ENCODE data around the gene URAD. TPM values are rescaled to one million over a fixed set of nuclear protein-coding genes. Genes with fewer than 3 reads are reported as not detected.

The URAD gene
- total RNA-seq, 1 donor from 2014 or later, result not detected

- no peak for TF ChIP-seq CTCF (IDR thresholded peaks at IDR 0.05; ENCODE audit: insufficient read depth, low read length, poor library complexity, severe bottlenecking)
- Histone ChIP-seq H3K4me3 (ENCODE audit: low read depth, low read length) (no peak overlapping the region), H3K27me3 (ENCODE audit: control insufficient read depth, insufficient read depth, low read length) (peaks cover 7% of the 10 kb centered on the region), H3K36me3 (ENCODE audit: control insufficient read depth, insufficient read depth, low read length) (no peaks in the 10 kb centered on the region)
- no peak for DNase-seq (ENCODE audit: low read depth)
These were observed 3.4 kb upstream of the URAD start for GRCh38 chr13:27991881-27992280.

- Histone ChIP-seq H3K36me3 (ENCODE audit: control insufficient read depth, insufficient read depth, low read length) (no peaks in the 10 kb centered on the region), H3K4me3 (ENCODE audit: low read depth, low read length) (no peak overlapping the region), H3K27me3 (ENCODE audit: control insufficient read depth, insufficient read depth, low read length) (peaks cover 35% of the 10 kb centered on the region)
- no peak for DNase-seq (ENCODE audit: low read depth)
- no peak for TF ChIP-seq CTCF (IDR thresholded peaks at IDR 0.05; ENCODE audit: insufficient read depth, low read length, poor library complexity, severe bottlenecking)
These were observed 2.9 kb downstream of the URAD start for GRCh38 chr13:27985600-27985999.

GRCh38 chr13:27982361-27982760, 6.1 kb downstream of the URAD start:
- Histone ChIP-seq H3K27me3 (ENCODE audit: control insufficient read depth, insufficient read depth, low read length) (peaks cover 67% of the 10 kb centered on the region), H3K4me3 (ENCODE audit: low read depth, low read length) (no peak overlapping the region), H3K36me3 (ENCODE audit: control insufficient read depth, insufficient read depth, low read length) (no peaks in the 10 kb centered on the region)
- TF ChIP-seq CTCF (IDR thresholded peaks at IDR 0.05; ENCODE audit: insufficient read depth, low read length, poor library complexity, severe bottlenecking), result no peak
- DNase-seq (ENCODE audit: low read depth), result no peak

GRCh38 chr13:27981006-27981708, 7.3 kb downstream of the URAD start:
- Histone ChIP-seq H3K27me3 (ENCODE audit: control insufficient read depth, insufficient read depth, low read length) (peaks cover 71% of the 10 kb centered on the region), H3K36me3 (ENCODE audit: control insufficient read depth, insufficient read depth, low read length) (no peaks in the 10 kb centered on the region), H3K4me3 (ENCODE audit: low read depth, low read length) (no peak overlapping the region)
- no peak for TF ChIP-seq CTCF (IDR thresholded peaks at IDR 0.05; ENCODE audit: insufficient read depth, low read length, poor library complexity, severe bottlenecking)
- DNase-seq (ENCODE audit: low read depth), result no peak

GRCh38 chr13:27980280-27980998, 8.1 kb downstream of the URAD start:
- H3K36me3 ChIP-seq (ENCODE audit: control insufficient read depth, insufficient read depth, low read length), result no peaks in the 10 kb centered on the region
- no peak overlapping the region for H3K4me3 ChIP-seq (ENCODE audit: low read depth, low read length)
- DNase-seq (ENCODE audit: low read depth), result no peak
- TF ChIP-seq CTCF (IDR thresholded peaks at IDR 0.05; ENCODE audit: insufficient read depth, low read length, poor library complexity, severe bottlenecking), result no peak
- peaks cover 74% of the 10 kb centered on the region for H3K27me3 ChIP-seq (ENCODE audit: control insufficient read depth, insufficient read depth, low read length)
